ENCODE measurements around the gene ANGPTL7. TPM values are rescaled to one million over a fixed set of nuclear protein-coding genes. Genes with fewer than 3 reads are reported as not detected.

Gene ANGPTL7
- total RNA-seq, 4 donors from 2014 or later, result 4.2 to 16.9 (median 6.9) TPM

GRCh38 chr1:11156441-11156840, 32.7 kb upstream of the ANGPTL7 start:
- intact Hi-C loops (cut with DNase I), result no loop called here
- no peak overlapping the region for H3K4me3 ChIP-seq
- no peak for TF ChIP-seq POLR2A (IDR thresholded peaks at IDR 0.05; ENCODE audit: low read depth)
- no peak for TF ChIP-seq EP300 (IDR thresholded peaks at IDR 0.05)
- H3K9me3 ChIP-seq, result no peaks in the 10 kb centered on the region
- DNase-seq (ENCODE audit: extremely low spot score), result no peak
- peaks cover 0 to 67% (median 33%) of the 10 kb centered on the region in 4 donors for H3K36me3 ChIP-seq
- WGBS, result 70% methylated on average over 3 of the region's 3 CpGs
- no peaks in the 10 kb centered on the region for H3K27me3 ChIP-seq
- H3K27ac ChIP-seq (replicated peaks in 1 of 4), result no peak overlapping the region
- H3K4me1 ChIP-seq, result peaks cover 27 to 35% (median 31%) of the 10 kb centered on the region in 4 donors

- Histone ChIP-seq H3K27ac (replicated peaks in 1 of 4) (peak overlapping the region in 1 of 4 donors; percentile 36), H3K27me3 (no peaks in the 10 kb centered on the region), H3K9me3 (no peaks in the 10 kb centered on the region), H3K36me3 (peaks cover 0 to 66% (median 37%) of the 10 kb centered on the region in 4 donors), H3K4me1 (peaks cover 24 to 30% (median 26%) of the 10 kb centered on the region in 4 donors), H3K4me3 (no peak overlapping the region)
- DNase-seq (ENCODE audit: extremely low spot score), result no peak
- intact Hi-C loops (cut with DNase I), result no loop called here
- TF ChIP-seq CTCF (IDR thresholded peaks at IDR 0.05) (no peak), POLR2A (IDR thresholded peaks at IDR 0.05; ENCODE audit: low read depth) (no peak), EP300 (IDR thresholded peaks at IDR 0.05) (no peak), POLR2AphosphoS5 (IDR thresholded peaks at IDR 0.05) (no peak)
- 93% methylated on average over 7 of the region's 7 CpGs for WGBS
Observed at GRCh38 chr1:11156963-11157362, 32.2 kb upstream of the ANGPTL7 start.

- intact Hi-C loops (cut with DNase I), result no loop called here
Observed at GRCh38 chr1:11157394-11157793, 31.8 kb upstream of the ANGPTL7 start.

DNA sequence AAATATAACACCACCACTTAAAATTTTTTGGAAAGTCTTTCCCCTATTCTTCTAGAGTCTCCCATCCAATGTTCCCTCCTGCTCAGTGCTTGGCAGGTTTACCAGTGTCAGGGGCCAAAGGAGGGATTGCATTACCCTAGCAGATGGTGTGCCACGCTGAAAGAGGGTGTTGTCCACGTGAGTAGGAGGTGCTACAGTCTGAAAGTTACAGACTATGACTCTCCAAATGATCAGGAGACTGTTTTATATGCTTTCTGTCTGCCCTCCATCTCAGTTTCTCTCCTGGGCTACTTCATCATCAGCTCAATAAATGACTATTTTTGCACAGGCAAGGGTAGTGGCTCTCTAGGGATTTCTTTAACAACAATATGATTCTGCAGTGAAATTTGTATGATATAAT, 31.3 kb upstream of the ANGPTL7 start:
- peak overlapping the region in 1 of 4 donors; percentile 25 for H3K27ac ChIP-seq (replicated peaks in 1 of 4)
- TF ChIP-seq POLR2AphosphoS5 (IDR thresholded peaks at IDR 0.05) (peak in 1 of 2 donors; percentile 5), EP300 (IDR thresholded peaks at IDR 0.05) (no peak), POLR2A (IDR thresholded peaks at IDR 0.05; ENCODE audit: low read depth) (no peak)
- no peak for DNase-seq (ENCODE audit: extremely low spot score)

More at GRCh38 chr1:11157394-11157793, 31.8 kb upstream of the ANGPTL7 start:
- no peak for DNase-seq (ENCODE audit: extremely low spot score)
- WGBS, result 84% methylated on average over 8 of the region's 8 CpGs
- H3K27ac ChIP-seq (replicated peaks in 1 of 4), result peak overlapping the region in 1 of 4 donors; percentile 36
- H3K27me3 ChIP-seq, result no peaks in the 10 kb centered on the region
- H3K4me3 ChIP-seq, result no peak overlapping the region
- no peak for TF ChIP-seq POLR2A (IDR thresholded peaks at IDR 0.05; ENCODE audit: low read depth)
- no peak for TF ChIP-seq POLR2AphosphoS5 (IDR thresholded peaks at IDR 0.05)
- TF ChIP-seq EP300 (IDR thresholded peaks at IDR 0.05), result no peak
- TF ChIP-seq CTCF (IDR thresholded peaks at IDR 0.05), result no peak
- H3K9me3 ChIP-seq, result no peaks in the 10 kb centered on the region
- H3K4me1 ChIP-seq, result peaks cover 20 to 26% (median 22%) of the 10 kb centered on the region in 4 donors
- H3K36me3 ChIP-seq, result peaks cover 0 to 62% (median 35%) of the 10 kb centered on the region in 4 donors

GRCh38 chr1:11158291-11158690, 30.9 kb upstream of the ANGPTL7 start:
- Histone ChIP-seq H3K36me3 (peaks cover 0 to 53% (median 34%) of the 10 kb centered on the region in 4 donors), H3K27ac (replicated peaks in 1 of 4) (peak overlapping the region in 2 of 4 donors; percentile 25 to 30), H3K27me3 (no peaks in the 10 kb centered on the region), H3K9me3 (no peaks in the 10 kb centered on the region), H3K4me3 (no peak overlapping the region), H3K4me1 (peaks cover 18 to 21% (median 20%) of the 10 kb centered on the region in 4 donors)
- no peak for DNase-seq (ENCODE audit: extremely low spot score)
- TF ChIP-seq CTCF (IDR thresholded peaks at IDR 0.05), result no peak
- no peak for TF ChIP-seq POLR2AphosphoS5 (IDR thresholded peaks at IDR 0.05)
- no peak for TF ChIP-seq EP300 (IDR thresholded peaks at IDR 0.05)
- TF ChIP-seq POLR2A (IDR thresholded peaks at IDR 0.05; ENCODE audit: low read depth), result no peak
- intact Hi-C loops (cut with DNase I), result no loop called here
- WGBS, result 81% methylated on average over 3 of the region's 3 CpGs

More for the DNA sequence above, 31.3 kb upstream of the ANGPTL7 start:
- H3K27me3 ChIP-seq, result no peaks in the 10 kb centered on the region
- H3K9me3 ChIP-seq, result no peaks in the 10 kb centered on the region
- H3K4me3 ChIP-seq, result no peak overlapping the region
- peaks cover 0 to 57% (median 34%) of the 10 kb centered on the region in 4 donors for H3K36me3 ChIP-seq
- WGBS, result 48% methylated on average over 2 of the region's 2 CpGs
- peaks cover 18 to 21% (median 20%) of the 10 kb centered on the region in 4 donors for H3K4me1 ChIP-seq
- intact Hi-C loops (cut with DNase I), result no loop called here
